CD4-positive, CD25-positive, alpha-beta regulatory T cell (primary cell): Measurements from ENCODE around the gene TESMIN. TPM values are rescaled to one million over a fixed set of nuclear protein-coding genes. Genes with fewer than 3 reads are reported as not detected.
A peak's percentile ranks its signal among the peaks of the same experiment; 100 is the strongest.

Experiments used
- ATAC-seq, 2 donors: fragments of 150-1000 bp; cut with Tn5 transposase; one replicate each; pipeline ENCODE4 v1.10.0; 2021; ENCODE audit warnings: low read depth in 2 of 2, moderate number of reproducible peaks in 2 of 2, moderate library complexity in 1 of 2
- DNase-seq, 3 donors: peaks; one replicate each; pipeline versions ENCODE4 v3.0.0 to v3.0.0-alpha.2; 2012 to 2022; ENCODE audit warnings: mixed read lengths in 1 of 3
- H3K27ac ChIP-seq: one replicate; pipeline ENCODE4 v1.7.0; 2013; ENCODE audit warnings: mild to moderate bottlenecking, low read length; ENCODE audit not compliant: insufficient read depth, poor library complexity, severe bottlenecking
- H3K27me3 ChIP-seq: one replicate; pipeline ENCODE4 v1.7.0; 2013; ENCODE audit warnings: low read length; ENCODE audit not compliant: control insufficient read depth, insufficient read depth
- H3K36me3 ChIP-seq: one replicate; pipeline ENCODE4 v1.7.0; 2013; ENCODE audit warnings: mild to moderate bottlenecking, low read length, moderate library complexity; ENCODE audit not compliant: control insufficient read depth, insufficient read depth
- H3K4me1 ChIP-seq: 2 replicates; pipeline ENCODE4 v1.7.0; 2013; ENCODE audit warnings: mild to moderate bottlenecking, low read length; ENCODE audit not compliant: insufficient read depth, control insufficient read depth, poor library complexity, severe bottlenecking
- H3K4me3 ChIP-seq: one replicate; pipeline ENCODE4 v1.7.0; 2013; ENCODE audit warnings: low read depth, mild to moderate bottlenecking, low read length, moderate library complexity
- H3K9me3 ChIP-seq, 2 experiments: 1 replicate in 1 of 2; 2 replicates in 1 of 2; pipeline ENCODE4 v1.7.0; 2013; ENCODE audit warnings: low read length in 2 of 2, mild to moderate bottlenecking in 1 of 2, moderate library complexity in 1 of 2; ENCODE audit not compliant: control insufficient read depth in 2 of 2
- H3K27ac Mint-ChIP-seq, 3 donors: one replicate each; pipeline ENCODE4 v1.8.0; 2020 to 2022; ENCODE audit warnings: mild to moderate bottlenecking in 3 of 3, mixed read lengths in 3 of 3, moderate library complexity in 2 of 3
- H3K27me3 Mint-ChIP-seq: one replicate; pipeline ENCODE4 v1.8.0; 2022; ENCODE audit warnings: mild to moderate bottlenecking, mixed read lengths
- H3K36me3 Mint-ChIP-seq: one replicate; pipeline ENCODE4 v1.8.0; 2020; ENCODE audit warnings: mixed read lengths
- H3K4me1 Mint-ChIP-seq, 4 donors: one replicate each; pipeline ENCODE4 v1.8.0; 2020 to 2022; ENCODE audit warnings: mixed read lengths in 4 of 4, mild to moderate bottlenecking in 1 of 4
- H3K4me3 Mint-ChIP-seq, 4 donors: one replicate each; pipeline ENCODE4 v1.8.0; 2020 to 2022; ENCODE audit warnings: mild to moderate bottlenecking in 4 of 4, mixed read lengths in 4 of 4, moderate library complexity in 3 of 4
- H3K9me3 Mint-ChIP-seq, 7 donors: one replicate each; pipeline ENCODE4 v1.8.0; 2020 to 2022; ENCODE audit warnings: mixed read lengths in 7 of 7, mild to moderate bottlenecking in 3 of 7, moderate library complexity in 2 of 7
- polyA plus RNA-seq, 4 donors: library from polyadenylated mRNA; unstranded; fragments of 300-500 nt; fragmentation: Illumina TruSeq; gene quantifications; one replicate each; pipeline ENCODE4 v1.2.3, GENCODE V29; 2021
- total RNA-seq: library from RNA; stranded (reverse); gene quantifications from one replicate; pipeline ENCODE4 v1.2.3, GENCODE V29; 2022

TESMIN gene
- total and polyA plus RNA-seq, 5 donors from 2014 or later, result 3.0 to 8.0 (median 5.3) TPM

DNA sequence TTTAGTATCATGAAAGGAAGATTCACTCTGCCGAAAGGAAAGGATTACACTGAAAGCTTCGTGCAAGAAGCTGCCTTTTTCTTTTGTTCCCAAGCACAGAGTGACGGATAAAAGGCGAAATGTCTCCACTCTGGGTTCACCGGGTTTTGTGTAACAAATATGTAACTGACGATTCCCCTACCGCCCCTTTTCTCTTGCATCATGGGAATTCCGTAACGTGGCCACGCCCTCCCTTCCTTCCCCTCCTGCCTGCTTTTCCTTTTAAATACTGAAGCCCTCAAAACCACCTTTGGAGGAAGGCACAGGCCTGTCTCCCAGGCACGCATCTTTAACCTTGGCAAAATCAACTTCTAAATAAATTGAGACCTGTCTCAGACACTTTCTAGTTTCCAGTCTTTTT lies 16.4 kb upstream of the TESMIN start:
- ATAC-seq, result no peak
- no peak overlapping the region for H3K4me3 Mint-ChIP-seq
- H3K27me3 Mint-ChIP-seq, result no peaks in the 10 kb centered on the region
- Histone ChIP-seq H3K9me3 (no peaks in the 10 kb centered on the region), H3K36me3 (peaks cover 19% of the 10 kb centered on the region), H3K4me1 (no peaks in the 10 kb centered on the region), H3K27me3 (no peaks in the 10 kb centered on the region), H3K27ac (no peak overlapping the region), H3K4me3 (no peak overlapping the region)
- H3K27ac Mint-ChIP-seq, result no peak overlapping the region
- H3K4me1 Mint-ChIP-seq, result peaks cover 0 to 4% (median 0%) of the 10 kb centered on the region in 4 donors
- no peak for DNase-seq
- H3K9me3 Mint-ChIP-seq, result no peaks in the 10 kb centered on the region
- H3K36me3 Mint-ChIP-seq, result peaks cover 24% of the 10 kb centered on the region

DNA sequence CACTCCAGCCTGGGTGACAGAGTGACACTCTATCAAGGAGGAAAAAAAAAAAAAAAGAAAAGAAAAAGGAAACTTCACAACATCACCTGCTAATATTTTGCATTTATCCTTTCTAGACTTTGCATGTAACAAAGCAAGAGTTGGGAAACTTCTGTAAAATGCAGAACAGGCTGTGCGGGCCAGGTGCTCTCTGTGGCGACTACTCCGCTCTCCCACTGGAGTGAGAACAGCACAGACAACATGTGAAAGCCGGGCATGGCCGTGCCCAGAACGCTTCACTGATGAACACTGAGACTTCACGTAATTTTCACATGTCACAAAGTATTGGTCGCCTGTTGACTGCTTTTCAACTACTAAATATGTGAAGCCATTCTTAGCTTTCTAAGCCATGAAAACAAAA lies 15.5 kb upstream of the TESMIN start:
- Histone ChIP-seq H3K27ac (no peak overlapping the region), H3K4me1 (no peaks in the 10 kb centered on the region), H3K27me3 (no peaks in the 10 kb centered on the region), H3K36me3 (peaks cover 20% of the 10 kb centered on the region), H3K9me3 (no peaks in the 10 kb centered on the region), H3K4me3 (no peak overlapping the region)
- DNase-seq (no peak), ATAC-seq (no peak)
- Mint-ChIP-seq H3K27me3 (no peaks in the 10 kb centered on the region), H3K36me3 (peaks cover 28% of the 10 kb centered on the region), H3K4me1 (peaks cover 0 to 4% (median 0%) of the 10 kb centered on the region in 4 donors), H3K9me3 (no peaks in the 10 kb centered on the region), H3K4me3 (no peak overlapping the region), H3K27ac (no peak overlapping the region)

DNA sequence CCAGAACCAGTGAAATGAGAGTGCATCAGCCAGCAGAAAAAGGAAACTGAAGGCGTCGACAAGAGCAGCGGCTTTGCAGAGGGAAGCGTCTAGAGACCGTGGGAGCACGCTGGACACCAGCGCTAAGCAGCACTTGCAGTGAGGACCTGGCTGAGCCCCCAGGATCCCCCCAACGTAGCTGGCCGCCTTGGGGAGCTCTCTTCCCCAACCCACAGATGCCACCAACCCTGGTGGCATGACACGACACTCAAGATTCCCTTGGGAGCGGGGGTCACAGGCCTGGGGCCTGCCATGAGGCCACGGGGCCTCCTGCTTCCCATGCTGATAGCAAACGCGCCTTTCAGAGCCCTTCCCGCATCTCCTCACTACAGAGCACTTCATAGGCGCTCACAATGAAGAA lies 13.4 kb upstream of the TESMIN start:
- H3K36me3 Mint-ChIP-seq, result peaks cover 28% of the 10 kb centered on the region
- DNase-seq, result no peak

DNA sequence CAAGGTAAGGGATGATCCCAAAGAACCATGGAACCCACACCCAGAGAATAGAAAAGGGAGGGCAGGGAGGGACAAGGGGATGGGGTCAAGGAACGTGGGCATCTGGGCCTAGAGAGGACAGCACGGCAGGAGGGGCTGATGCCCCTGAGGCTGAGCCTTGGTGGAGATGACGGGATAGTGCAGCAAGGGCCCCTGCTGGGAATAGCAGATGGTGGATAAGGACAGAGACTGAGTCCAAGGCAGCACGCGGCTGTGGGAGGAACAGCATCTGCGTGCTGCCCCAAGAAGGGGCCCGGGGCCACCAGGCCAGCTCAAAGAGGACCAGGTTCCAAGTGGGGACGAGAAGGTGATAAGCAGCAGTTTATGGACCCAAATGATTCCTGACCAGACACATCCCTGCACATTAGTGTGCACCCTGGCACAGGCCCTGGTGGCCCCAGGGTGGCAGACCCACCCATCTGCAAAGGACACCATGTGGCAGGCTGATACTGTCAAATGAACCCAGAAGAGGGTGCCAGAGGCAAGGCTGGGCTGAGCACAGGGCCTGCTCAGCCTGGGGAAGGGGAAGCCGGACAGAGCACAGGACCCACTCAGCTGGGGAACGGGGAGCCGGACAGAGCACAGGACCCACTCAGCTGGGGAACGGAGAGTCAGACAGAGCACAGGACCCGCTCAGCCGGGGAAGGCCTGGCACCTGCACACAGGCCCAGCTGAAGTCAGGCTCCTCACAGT lies 12.8 kb upstream of the TESMIN start:
- Mint-ChIP-seq H3K36me3 (peaks cover 32% of the 10 kb centered on the region), H3K9me3 (no peaks in the 10 kb centered on the region), H3K4me3 (no peak overlapping the region), H3K4me1 (peaks cover 0 to 4% (median 0%) of the 10 kb centered on the region in 4 donors), H3K27ac (no peak overlapping the region), H3K27me3 (no peaks in the 10 kb centered on the region)
- H3K27ac ChIP-seq, result no peak overlapping the region
- H3K27me3 ChIP-seq, result no peaks in the 10 kb centered on the region
- DNase-seq (no peak), ATAC-seq (peak in 1 of 2 donors; percentile 22)
- no peaks in the 10 kb centered on the region for H3K9me3 ChIP-seq
- peaks cover 16% of the 10 kb centered on the region for H3K36me3 ChIP-seq
- no peaks in the 10 kb centered on the region for H3K4me1 ChIP-seq
- no peak overlapping the region for H3K4me3 ChIP-seq

More for the DNA sequence above, 13.4 kb upstream of the TESMIN start:
- H3K4me1 Mint-ChIP-seq, result peaks cover 0 to 4% (median 0%) of the 10 kb centered on the region in 4 donors
- no peak overlapping the region for H3K27ac ChIP-seq
- H3K9me3 Mint-ChIP-seq, result no peaks in the 10 kb centered on the region
- H3K9me3 ChIP-seq, result no peaks in the 10 kb centered on the region
- H3K4me1 ChIP-seq, result no peaks in the 10 kb centered on the region
- peaks cover 16% of the 10 kb centered on the region for H3K36me3 ChIP-seq
- H3K4me3 ChIP-seq, result no peak overlapping the region
- no peaks in the 10 kb centered on the region for H3K27me3 ChIP-seq
- ATAC-seq, result no peak
- H3K27ac Mint-ChIP-seq, result no peak overlapping the region
- H3K4me3 Mint-ChIP-seq, result no peak overlapping the region
- no peaks in the 10 kb centered on the region for H3K27me3 Mint-ChIP-seq

DNA sequence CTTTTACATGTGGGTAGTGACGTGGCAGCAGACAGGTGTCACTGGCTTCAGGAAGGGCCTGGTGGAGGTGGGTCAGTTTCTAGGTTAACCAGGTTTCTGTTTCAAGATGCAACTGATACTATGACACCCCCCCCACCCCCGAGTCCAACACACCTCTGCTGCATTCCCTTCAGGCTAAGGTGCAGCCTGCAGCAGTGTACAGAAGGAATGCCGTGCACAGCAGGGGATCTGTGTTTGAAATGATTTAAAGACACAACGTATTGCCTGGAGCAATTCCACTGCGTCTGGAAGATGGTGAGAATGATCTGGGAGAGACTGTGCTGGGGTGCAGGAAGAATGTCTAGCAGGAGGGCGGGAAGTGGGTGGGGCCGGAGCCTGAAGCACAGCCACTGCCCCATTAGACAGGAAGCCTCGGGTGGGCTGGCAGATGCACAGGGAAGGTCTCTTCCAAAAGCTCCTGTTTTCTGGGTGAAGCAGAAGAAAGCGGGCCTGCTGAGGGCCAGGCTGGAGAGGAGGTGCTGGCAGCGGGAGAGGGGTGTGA lies 11.9 kb upstream of the TESMIN start:
- DNase-seq, result no peak
- Mint-ChIP-seq H3K9me3 (no peaks in the 10 kb centered on the region), H3K4me3 (no peak overlapping the region), H3K4me1 (peaks cover 0 to 4% (median 0%) of the 10 kb centered on the region in 4 donors), H3K36me3 (peaks cover 27% of the 10 kb centered on the region), H3K27ac (no peak overlapping the region), H3K27me3 (no peaks in the 10 kb centered on the region)
- Histone ChIP-seq H3K27ac (no peak overlapping the region), H3K4me3 (no peak overlapping the region), H3K27me3 (no peaks in the 10 kb centered on the region), H3K4me1 (no peaks in the 10 kb centered on the region), H3K9me3 (no peaks in the 10 kb centered on the region), H3K36me3 (peaks cover 16% of the 10 kb centered on the region)
- ATAC-seq, result no peak

DNA sequence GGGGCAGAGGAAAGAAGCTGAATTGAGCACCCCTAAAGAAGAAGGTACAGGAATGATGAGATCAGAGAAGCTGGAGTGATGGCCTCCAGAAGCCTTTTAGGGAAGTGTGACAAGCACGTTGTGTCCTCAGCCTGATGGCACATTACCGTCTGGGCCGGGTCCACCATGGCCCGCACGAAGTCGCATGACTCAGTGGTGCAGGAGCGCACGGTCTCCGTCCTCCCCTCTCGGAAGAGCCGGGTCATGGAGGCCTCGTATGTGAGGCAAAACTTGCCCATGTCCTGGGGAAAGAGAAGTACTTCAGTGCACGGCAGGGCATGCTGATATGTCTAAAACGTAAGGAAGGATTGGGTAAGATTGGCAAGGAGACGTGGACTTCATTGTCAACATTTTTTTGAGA lies 11.2 kb upstream of the TESMIN start:
- Mint-ChIP-seq H3K27ac (peak overlapping the region in 2 of 3 donors; percentile 43 to 76), H3K27me3 (no peaks in the 10 kb centered on the region), H3K36me3 (peaks cover 30% of the 10 kb centered on the region), H3K9me3 (no peaks in the 10 kb centered on the region), H3K4me1 (peaks cover 0 to 4% (median 0%) of the 10 kb centered on the region in 4 donors), H3K4me3 (no peak overlapping the region)
- H3K27ac ChIP-seq, result no peak overlapping the region
- H3K36me3 ChIP-seq, result peaks cover 23% of the 10 kb centered on the region
- DNase-seq (no peak), ATAC-seq (no peak)
- H3K4me1 ChIP-seq, result no peaks in the 10 kb centered on the region
- no peaks in the 10 kb centered on the region for H3K9me3 ChIP-seq
- no peaks in the 10 kb centered on the region for H3K27me3 ChIP-seq
- H3K4me3 ChIP-seq, result no peak overlapping the region

DNA sequence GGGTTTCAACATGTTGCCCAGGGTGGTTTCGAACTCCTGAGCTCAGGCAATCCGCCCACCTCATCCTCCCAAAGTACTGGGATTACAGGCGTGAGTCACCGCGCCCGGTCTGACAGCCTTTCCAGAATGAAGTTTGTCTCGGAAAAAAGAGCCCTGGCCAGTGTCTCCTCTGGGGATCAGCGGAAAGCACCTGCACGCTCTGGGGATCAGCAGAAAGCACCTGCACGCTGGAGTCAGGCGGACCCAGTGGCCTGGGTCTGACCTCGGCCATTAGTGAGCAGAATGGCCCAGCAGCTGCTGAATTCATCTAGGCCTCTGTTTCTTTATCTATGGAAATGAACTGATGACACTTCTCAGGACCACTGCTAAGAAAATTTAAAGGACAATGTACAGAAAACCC lies 10.5 kb upstream of the TESMIN start:
- Mint-ChIP-seq H3K36me3 (peaks cover 35% of the 10 kb centered on the region), H3K27me3 (no peaks in the 10 kb centered on the region), H3K4me1 (peaks cover 0 to 4% (median 0%) of the 10 kb centered on the region in 4 donors), H3K9me3 (no peaks in the 10 kb centered on the region), H3K4me3 (no peak overlapping the region), H3K27ac (peak overlapping the region in 1 of 3 donors; percentile 20)
- Histone ChIP-seq H3K27me3 (no peaks in the 10 kb centered on the region), H3K4me3 (no peak overlapping the region), H3K36me3 (peaks cover 27% of the 10 kb centered on the region), H3K4me1 (no peaks in the 10 kb centered on the region), H3K9me3 (no peaks in the 10 kb centered on the region), H3K27ac (no peak overlapping the region)
- no peak for DNase-seq
- ATAC-seq, result no peak

DNA sequence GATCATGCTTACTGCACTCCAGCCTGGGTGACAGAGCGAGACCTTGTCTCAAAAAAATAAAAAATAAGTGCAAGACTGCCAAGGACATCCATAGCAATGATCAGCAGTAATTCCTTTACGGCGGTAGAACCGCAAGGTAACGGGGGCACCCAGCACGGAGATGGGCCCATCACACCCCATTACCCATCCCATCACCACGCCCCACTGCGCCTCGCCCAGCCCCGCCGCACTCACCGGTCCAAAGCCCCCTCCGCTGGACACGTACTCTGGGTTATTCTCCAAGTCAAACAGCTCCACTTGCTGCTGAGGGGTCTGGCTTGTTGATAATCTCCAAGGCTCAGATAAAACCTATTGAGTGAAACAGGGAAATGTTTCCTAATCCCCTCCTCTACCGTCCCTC lies 8.7 kb upstream of the TESMIN start:
- H3K36me3 ChIP-seq, result peaks cover 28% of the 10 kb centered on the region
- H3K27me3 ChIP-seq, result no peaks in the 10 kb centered on the region

More for the DNA sequence above, 8.7 kb upstream of the TESMIN start:
- Mint-ChIP-seq H3K27me3 (no peaks in the 10 kb centered on the region), H3K9me3 (no peaks in the 10 kb centered on the region), H3K4me1 (no peaks in the 10 kb centered on the region), H3K27ac (no peak overlapping the region), H3K36me3 (peaks cover 35% of the 10 kb centered on the region), H3K4me3 (no peak overlapping the region)
- no peaks in the 10 kb centered on the region for H3K9me3 ChIP-seq
- H3K4me1 ChIP-seq, result no peaks in the 10 kb centered on the region
- DNase-seq, result no peak
- ATAC-seq, result no peak
- no peak overlapping the region for H3K4me3 ChIP-seq
- H3K27ac ChIP-seq, result no peak overlapping the region
